HS-27A (cell line): Measurements from ENCODE around the gene TSHB.
A peak's percentile ranks its signal among the peaks of the same experiment; 100 is the strongest.

ENCODE experiments used
- DNase-seq: peaks from one replicate; pipeline ENCODE4 v3.0.0-alpha.2; 2012; ENCODE audit warnings: low read depth, missing footprints

Gene TSHB

DNA sequence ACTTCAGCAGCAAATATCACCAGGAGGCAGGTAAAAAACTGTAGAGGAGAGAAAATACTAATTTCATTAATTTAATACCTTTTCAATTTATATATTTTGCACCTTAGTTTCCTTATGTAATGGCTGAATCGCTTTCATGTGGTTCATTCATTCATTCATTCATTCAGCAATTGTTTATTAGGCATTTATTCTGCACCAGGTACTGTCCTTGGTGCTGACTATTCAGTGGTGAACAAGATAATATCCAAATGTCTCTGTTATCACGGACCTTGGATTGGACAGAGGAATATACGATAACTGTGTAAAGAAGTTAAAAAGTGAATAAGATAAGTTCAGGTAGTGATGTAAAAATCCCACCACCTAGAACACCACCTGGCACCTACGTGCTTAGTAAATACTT, 30.9 kb downstream of the TSHB start:
- no peak for DNase-seq

DNA sequence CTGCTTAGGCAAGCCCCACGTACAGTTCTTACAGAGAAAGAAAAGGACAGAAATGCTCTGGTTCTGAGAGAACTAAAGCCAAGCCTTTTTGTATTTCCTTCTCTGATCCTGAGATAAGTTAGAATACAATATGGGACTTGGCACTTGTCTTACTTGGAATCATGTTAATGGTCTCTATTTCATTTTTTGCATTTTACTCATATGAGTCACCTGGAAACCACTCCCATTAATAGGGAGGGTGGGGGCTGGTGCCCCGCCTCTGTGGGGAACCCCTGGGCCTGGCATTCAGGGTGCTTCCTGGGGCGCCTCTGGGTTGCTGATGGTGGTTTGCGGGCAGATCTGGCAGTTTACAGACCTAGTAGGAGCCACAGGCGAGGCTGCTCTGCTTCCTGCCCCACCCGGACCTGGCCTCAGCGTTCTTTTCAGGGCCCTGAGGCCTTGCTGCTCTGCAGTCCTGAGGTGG, 32.9 kb downstream of the TSHB start:
- peak; percentile 93 for DNase-seq

DNA sequence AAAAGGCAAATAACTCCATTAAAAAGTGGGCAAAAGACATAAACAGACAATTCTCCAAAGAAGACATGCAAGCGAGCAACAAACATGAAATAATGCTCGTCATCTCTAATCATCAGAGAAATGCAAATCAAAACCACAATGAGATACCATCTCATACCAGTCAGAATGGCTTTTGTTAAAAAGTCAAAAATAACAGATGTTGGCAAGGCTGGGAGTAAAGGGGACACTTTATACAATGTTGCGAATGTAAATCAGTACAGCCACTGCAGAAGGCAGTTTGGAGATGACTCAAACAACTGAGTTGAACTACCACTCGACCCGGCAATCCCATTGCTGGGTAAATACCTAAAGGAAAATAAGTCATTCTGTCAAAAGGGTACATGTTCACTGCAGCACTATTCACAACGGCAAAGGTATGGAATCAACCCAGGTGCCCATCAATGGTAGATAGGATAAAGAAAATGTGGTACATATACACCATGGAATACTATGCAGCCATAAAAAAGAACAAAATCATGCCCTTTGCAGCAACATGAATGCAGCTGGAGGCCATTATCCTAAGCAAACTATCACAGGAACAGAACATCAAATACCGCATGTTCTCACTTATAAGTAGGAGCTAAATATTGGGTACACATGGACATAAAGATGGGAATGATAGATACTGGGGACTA, 33.7 kb downstream of the TSHB start:
- peak; percentile 65 for DNase-seq

DNA sequence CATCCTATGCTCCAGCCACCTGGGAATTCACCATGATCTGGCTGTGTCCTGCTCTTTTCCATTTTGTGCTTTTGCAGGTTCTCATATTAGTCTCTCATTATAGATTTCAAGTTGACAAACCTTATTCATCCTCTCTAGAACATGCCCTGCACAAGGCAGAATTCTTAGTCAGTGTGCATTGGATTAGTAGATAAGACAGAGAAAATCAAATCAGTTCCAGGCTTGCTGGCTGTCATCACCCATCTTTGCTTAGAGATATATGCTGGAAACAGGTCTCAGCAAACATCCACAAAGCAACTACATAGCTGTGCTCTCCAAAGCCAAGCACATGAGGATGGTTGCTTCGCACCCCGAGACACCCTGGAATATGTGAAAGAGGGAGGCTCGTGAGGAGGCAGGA, 34.8 kb downstream of the TSHB start:
- DNase-seq = no peak

DNA sequence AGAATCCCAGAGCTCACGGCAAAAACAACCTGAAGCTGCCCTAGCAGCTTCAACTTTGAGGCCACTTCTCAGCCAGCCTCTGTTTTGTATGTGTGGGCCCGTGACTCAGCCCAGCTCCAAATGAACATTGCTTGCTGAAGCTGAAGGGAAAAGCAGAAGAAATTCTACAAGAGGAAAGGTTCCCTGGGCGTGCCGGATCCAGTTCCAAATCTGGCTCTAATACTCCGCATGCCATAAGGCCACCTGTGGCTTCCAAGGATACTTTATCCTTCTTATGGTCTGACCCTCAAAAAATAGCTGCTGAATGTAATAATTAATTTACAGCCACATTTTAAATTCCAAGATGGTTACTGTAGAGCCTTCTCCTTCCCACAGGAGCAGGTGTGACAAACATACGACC, 35.4 kb downstream of the TSHB start:
- no peak for DNase-seq

DNA sequence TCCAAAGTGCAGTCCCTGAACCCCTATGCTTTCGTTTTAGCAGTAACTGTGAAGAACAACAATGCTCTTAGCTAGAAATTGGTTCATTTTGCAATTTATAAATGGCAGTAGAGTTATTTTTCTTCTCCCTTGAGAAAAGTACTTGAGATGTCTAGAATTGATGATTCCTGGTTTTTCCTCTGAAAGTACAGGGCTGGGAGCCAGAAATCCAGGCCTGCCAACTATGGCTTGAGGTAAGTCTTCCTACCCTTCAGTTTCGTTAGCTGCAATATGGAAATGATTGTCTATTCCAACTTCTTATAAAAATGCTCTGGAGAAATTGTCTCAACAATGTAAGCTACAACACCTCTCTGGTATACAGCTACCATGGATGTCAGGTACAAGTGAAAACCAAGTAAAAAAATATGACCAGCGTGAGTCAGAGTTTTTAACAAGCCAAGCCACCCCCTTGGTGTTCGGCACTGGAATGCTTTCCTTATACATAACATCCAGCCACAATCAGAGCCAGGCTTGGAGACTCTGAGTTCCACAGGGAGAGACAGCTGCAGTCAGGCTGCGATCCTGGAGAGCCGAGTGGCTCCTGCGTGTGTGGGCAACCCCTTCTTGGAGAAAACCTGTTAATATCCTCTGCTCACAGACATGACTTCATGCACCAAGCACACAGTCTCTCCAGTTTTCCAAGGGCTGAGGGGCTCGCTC, 37.7 kb downstream of the TSHB start:
- DNase-seq = peak; percentile 72

DNA sequence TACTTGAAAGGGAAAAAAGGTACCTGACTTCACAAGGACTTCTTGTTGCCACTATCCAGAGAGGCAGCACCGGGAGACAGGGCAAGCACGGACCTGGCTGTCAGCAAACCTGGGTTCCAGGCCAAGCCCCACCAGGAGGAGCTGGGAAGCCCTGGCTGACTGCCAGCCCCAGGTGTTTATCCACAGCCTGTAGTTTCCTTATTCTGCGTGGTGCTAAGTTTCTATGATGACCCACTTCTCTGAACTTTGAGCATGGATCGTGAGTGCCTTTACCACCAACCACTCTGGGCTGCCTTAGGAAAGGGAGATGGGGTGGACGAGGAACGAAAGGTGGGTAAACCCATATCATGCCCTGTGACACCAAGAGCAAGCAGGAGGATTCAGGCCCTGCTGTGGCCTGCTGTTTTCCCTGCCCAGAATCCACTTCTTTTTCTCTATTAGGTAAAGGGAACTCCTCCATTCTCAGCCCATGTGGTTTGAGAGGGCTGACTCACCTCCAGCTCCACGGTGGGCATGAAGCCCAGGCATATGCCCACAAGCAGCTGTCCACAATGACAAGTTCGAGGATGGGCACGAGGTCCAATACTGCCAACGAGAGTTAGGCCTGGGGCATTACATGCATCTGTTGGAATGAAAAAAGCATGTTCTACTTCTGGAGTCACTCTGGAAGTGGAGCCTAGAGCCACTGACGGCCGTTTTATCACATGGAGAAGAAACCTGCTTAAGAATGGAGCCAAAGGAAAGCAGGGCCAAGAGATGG, 39.4 kb downstream of the TSHB start:
- DNase-seq = peak; percentile 86

DNA sequence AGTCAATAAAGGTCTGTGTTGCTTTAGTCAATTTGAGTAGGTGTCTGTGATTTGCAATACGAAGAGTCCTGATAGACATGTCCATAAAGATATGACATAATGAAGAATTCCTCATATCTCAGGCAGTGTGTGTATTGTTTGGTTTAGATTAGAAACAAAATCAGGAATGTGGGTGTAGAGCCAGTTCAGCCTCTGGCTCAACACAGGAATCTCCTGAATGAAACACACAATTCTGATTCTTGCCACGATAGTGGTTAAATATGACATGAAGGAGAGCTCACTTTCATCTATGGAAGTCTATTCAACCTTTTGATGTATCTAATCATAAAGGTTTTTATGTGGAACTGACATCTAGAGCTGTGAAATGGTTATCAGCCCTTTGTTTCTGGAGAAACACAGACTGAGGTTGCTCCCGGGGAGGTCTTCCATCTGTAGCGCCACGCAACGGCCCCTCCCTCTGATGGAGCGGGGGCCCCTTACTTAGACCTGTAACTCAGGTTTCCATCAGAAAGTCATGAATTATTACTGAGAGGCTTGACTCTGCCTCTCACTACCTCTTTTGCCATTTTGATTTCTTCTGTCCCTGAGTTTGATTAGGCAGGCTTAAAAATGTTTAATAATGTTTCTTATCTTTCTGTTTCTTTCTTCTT, 40.2 kb downstream of the TSHB start:
- DNase-seq = peak; percentile 64

DNA sequence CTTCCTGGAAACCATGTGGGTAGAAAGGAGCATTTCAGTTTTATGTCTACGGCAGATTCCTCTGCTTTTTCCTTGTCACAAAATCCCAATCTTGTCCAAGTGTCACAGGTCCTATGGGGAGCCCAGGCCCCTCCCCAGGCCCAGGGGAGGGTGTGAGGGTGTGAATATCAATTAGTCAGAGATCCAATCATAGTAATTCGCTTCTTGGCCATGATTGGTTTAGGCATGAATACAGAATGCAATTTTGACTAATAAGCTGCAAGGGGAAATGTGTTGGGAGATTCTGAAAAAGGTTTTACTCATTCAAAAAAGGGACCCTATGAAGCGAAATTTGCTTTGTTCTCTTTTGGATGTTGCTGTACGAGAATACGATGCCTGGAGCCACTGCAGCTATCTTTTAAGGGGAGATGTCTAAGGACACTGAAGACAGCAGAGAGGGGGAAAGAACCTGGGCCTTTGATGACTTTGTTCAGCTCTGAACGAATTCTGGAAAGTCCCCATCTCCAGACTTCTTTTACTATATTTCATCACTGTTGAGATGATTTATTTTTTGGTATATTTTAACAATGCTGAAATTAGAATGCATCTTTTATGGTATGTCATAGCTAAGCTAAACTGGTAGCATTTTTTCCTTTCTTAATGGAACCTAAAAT, 41.5 kb downstream of the TSHB start:
- no peak for DNase-seq

DNA sequence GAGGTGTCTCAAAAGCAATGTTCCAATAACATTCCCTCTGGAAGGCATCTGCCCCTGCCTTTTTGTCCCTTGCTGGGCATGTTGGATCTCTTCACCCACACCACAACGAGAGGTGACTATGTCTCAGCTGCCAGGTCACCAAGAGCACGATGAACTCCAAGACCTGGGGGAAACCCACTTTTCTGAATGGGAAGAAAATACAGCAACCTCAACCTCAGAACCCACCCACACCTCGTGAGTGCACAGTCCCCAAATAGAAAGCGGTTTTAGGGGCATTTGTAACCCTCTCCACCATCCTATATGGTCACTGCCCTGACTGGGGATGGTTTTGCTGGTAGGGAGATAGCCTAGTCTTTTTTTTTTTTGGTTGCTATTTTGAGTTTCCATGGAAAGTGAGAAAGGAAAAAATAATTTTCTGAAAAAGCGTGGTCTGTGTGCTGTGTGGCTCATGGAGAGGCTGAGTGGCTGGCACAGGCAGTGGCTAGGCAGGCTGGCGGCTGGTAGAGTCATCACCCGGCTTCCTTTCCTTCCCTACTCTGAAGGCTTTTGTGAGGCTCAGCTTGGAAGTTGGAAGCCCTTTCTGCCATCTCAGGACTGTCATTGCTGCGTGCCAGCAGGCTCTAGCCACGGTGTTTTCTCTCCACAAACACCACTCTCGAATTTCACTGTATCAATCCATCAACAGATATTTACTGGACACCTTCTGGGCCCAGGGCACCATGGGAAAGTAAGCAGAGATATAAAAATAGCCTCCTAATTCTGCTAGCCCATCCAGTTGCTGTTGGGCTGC, 43.9 kb downstream of the TSHB start:
- no peak for DNase-seq

DNA sequence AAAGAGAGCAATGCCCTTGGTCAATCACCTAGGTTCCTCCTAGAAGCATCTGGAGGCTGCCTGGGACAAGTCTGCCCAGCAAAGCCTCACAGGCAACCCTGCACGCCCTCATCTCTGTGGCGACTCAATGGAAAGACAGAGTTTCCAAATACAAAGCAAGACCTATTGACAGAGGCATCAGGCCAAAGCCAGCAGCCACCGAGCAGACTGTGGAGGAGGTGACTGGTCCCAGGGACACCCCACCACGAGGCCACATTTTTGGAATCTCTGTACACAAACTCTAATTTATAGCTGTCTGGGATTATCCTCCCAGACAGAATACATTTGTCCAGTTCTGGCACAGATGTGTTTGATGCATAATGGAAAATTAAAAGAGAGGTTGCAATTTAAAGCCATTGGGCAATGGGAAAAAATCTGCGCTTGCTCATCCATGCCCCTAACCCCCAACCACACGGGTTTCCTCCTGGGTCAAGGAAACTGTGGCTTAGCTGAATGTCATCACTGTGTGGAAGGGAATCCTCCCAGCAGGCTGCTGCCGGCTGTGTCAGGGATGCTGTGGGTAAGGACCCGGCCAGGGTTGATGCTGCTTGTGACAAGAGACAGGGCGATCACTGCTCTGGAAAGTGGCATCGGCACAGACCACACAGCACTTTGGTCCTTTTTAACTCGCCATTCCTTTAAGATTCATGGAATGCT, 45.4 kb downstream of the TSHB start:
- DNase-seq = no peak

DNA sequence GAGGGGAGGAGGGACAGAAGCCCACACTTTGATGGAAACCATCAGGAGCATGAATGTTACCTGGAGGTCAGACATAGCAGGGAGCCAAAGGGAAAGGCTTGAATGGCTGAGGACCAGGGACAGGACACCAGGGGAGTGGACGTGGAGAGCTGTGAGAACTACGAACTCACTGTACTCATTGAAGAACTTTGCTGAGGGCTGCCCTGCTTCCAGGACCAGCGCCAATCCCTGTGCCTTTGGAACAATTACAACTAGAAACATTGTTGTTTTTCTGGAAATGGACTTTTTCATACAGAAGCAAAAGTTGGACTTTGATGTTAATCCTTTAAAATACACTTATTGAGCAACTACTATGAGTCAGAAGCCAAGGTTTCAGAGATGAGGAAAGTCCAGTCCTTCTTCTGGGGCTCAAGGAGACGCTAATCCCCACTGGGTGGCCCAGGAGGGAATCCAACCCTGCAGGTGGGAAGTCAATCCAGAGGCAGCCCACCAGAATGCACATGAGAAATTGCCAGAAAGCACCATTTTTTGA, 46.8 kb downstream of the TSHB start:
- DNase-seq = no peak

DNA sequence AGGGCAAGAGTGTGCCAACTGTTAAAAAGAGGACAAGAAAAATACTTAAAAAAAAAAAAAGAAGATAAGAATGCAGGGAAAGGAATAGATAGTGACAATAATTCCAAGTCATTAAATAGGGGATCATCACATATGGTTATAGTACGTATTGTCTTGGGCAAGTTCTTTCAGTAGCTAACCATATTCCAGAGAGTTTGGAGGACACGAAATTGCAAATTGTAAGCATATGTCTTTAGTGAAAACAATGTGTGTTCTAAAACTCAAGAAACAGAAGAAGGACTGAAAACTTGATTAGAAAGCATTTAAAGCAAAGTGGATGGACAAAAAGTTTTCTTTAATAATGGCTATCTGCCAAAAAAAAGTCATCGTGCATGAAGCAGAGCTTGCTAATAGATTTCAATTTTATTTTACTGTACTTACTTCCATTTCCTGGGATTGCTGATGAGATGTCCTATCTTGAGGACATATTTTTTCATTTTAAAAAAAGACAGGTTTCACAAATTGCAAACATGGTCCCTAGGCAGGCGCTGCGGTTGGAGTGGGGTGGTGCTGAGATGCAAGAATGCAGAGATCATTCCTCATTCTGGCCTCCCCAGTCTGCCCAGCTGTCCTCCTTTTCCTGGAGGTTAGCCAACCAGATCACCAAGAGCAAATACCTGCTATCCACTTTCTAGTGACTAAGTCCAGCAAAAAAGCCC, 47.8 kb downstream of the TSHB start:
- DNase-seq = no peak

DNA sequence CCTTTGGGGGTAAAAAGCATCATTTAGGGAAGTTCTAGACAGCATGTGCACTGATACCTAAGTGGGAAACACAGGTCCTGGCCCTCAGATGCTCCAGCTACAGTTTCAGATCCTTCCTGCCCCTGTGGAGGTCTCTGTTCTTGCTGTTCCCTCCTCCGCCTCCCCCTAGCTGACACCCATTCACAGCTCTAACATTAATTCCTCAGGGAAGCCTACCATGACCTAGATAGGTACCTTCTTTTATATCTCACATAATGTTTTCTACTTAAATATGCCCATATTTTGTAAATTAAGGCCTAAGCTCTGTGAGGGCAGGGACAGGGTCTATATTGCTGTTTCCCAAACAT, 48.3 kb downstream of the TSHB start:
- DNase-seq = no peak

DNA sequence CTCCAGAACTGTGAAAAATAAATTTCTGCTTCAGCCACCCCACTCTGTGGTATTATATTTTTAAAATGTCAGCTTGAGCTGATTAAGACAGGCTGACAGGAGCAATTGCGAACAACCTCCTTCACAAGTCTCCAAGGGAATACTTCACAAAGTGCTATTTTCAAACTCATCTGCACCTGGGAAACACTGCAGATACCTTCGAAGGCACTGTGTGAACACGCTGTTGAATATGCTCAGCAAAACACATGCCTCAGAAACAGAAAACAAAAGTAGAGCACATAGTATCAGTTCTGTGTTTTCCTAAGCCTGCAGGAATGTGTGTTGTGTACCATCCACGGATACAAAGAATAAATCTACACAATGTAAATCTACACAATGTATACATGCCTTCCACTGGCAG, 49.1 kb downstream of the TSHB start:
- no peak for DNase-seq

DNA sequence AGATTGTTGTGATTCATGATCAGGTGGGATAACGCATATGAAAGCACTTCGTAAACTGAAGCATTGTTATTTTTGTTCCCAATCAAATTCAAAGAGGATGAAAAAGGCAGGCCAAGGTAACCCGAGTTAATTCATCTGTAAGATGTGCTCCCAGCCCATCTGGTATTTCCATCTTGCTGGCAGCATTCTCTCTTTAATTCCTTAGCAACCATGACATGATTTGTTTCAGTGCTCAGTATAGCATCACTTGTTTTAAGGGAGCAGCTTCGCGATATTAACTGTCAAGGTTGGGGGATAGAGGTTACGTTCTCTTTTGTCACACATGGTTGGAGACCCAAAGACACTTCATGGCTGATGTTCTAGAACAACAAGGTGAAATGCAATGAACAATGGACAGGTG, 53.3 kb downstream of the TSHB start:
- no peak for DNase-seq
